ENCODE data around the gene SYTL2.

GRCh38 chr11:85809863-85810262 is 1.1 kb downstream of the SYTL2 start:
- TF ChIP-seq CTCF (conservative IDR thresholded peaks at IDR 0.05; ENCODE audit: low read length) (peak; percentile 44), EZH2phosphoT487 (IDR thresholded peaks at IDR 0.05; ENCODE audit: borderline replicate concordance) (no peak)
